Measurements from ENCODE around the gene FGF19. TPM values are rescaled to one million over a fixed set of nuclear protein-coding genes. Genes with fewer than 3 reads are reported as not detected.

The FGF19 gene
- total RNA-seq, 1 donor from 2014 or later: not detected

- intact Hi-C loops (cut with DNase I): loop anchor here (10.0 kb wide), 1 partner anchor 121 kb away; no protein-coding TSS in a partner anchor
- no peak for DNase-seq (ENCODE audit: missing footprints)
Observed at GRCh38 chr11:69683764-69684333, 20.0 kb downstream of the FGF19 start.

GRCh38 chr11:69682681-69683326 is 21.0 kb downstream of the FGF19 start:
- DNase-seq (ENCODE audit: missing footprints): no peak
- no peak for ATAC-seq
- intact Hi-C loops (cut with DNase I): loop anchor here (10.0 kb wide), 1 partner anchor 122 kb away; no protein-coding TSS in a partner anchor

More at GRCh38 chr11:69683764-69684333, 20.0 kb downstream of the FGF19 start:
- no peak for ATAC-seq

- intact Hi-C loops (cut with DNase I): loop anchor here (10.0 kb wide), 1 partner anchor 123 kb away; no protein-coding TSS in a partner anchor
- no peak for ATAC-seq
- no peak for DNase-seq (ENCODE audit: missing footprints)
Observed at GRCh38 chr11:69682221-69682620, 21.6 kb downstream of the FGF19 start.

- DNase-seq (ENCODE audit: missing footprints): no peak
- intact Hi-C loops (cut with DNase I): loop anchor here (10.0 kb wide), 1 partner anchor 124 kb away; no protein-coding TSS in a partner anchor
- ATAC-seq: no peak
Observed at GRCh38 chr11:69680688-69681087, 23.1 kb downstream of the FGF19 start.

- DNase-seq (ENCODE audit: missing footprints): no peak
Observed at GRCh38 chr11:69677749-69678148, 26.1 kb downstream of the FGF19 start.

GRCh38 chr11:69674886-69675714 is 28.7 kb downstream of the FGF19 start, which contains the start of gene LTO1:
Gene LTO1 (minus strand): TSS chr11:69675353. CDS start chr11:69675239, 114 bp downstream.
- ATAC-seq (peak; percentile 99), DNase-seq (ENCODE audit: missing footprints) (peak; percentile 99)
- intact Hi-C loops (cut with DNase I): no loop called here

More at GRCh38 chr11:69677749-69678148, 26.1 kb downstream of the FGF19 start:
- ATAC-seq: no peak
- intact Hi-C loops (cut with DNase I): no loop called here

GRCh38 chr11:69674267-69674885 is 29.4 kb downstream of the FGF19 start:
- intact Hi-C loops (cut with DNase I): no loop called here
- no peak for DNase-seq (ENCODE audit: missing footprints)
- ATAC-seq: peak; percentile 2

GRCh38 chr11:69671734-69672465 is 31.9 kb downstream of the FGF19 start:
- intact Hi-C loops (cut with DNase I): no loop called here
- no peak for DNase-seq (ENCODE audit: missing footprints)
- ATAC-seq: no peak

- DNase-seq (ENCODE audit: missing footprints) (peak; percentile 89), ATAC-seq (peak; percentile 66)
- intact Hi-C loops (cut with DNase I): loop anchor here (1.0 kb wide), 1 partner anchor 569 kb away; no protein-coding TSS in a partner anchor
Observed at GRCh38 chr11:69670158-69670845, 33.5 kb downstream of the FGF19 start.

- intact Hi-C loops (cut with DNase I): no loop called here
- ATAC-seq (no peak), DNase-seq (ENCODE audit: missing footprints) (no peak)
Observed at GRCh38 chr11:69669486-69669885, 34.3 kb downstream of the FGF19 start.

GRCh38 chr11:69667619-69668604 is 35.9 kb downstream of the FGF19 start:
- intact Hi-C loops (cut with DNase I): no loop called here
- no peak for ATAC-seq
- no peak for DNase-seq (ENCODE audit: missing footprints)

GRCh38 chr11:69666752-69667536 is 36.9 kb downstream of the FGF19 start:
- intact Hi-C loops (cut with DNase I): no loop called here
- ATAC-seq: no peak
- no peak for DNase-seq (ENCODE audit: missing footprints)

- no peak for ATAC-seq
- intact Hi-C loops (cut with DNase I): no loop called here
Observed at GRCh38 chr11:69666261-69666660, 37.6 kb downstream of the FGF19 start.

GRCh38 chr11:69665669-69666068 is 38.2 kb downstream of the FGF19 start:
- DNase-seq (ENCODE audit: missing footprints): no peak
- ATAC-seq: no peak
- intact Hi-C loops (cut with DNase I): no loop called here

More at GRCh38 chr11:69666261-69666660, 37.6 kb downstream of the FGF19 start:
- DNase-seq (ENCODE audit: missing footprints): no peak

GRCh38 chr11:69664901-69665300 is 38.9 kb downstream of the FGF19 start:
- intact Hi-C loops (cut with DNase I): no loop called here
- DNase-seq (ENCODE audit: missing footprints): no peak
- ATAC-seq: no peak

All from Right ventricle myocardium inferior (tissue), 1 donor.